ENCODE measurements around the gene FLOT1. TPM values are rescaled to one million over a fixed set of nuclear protein-coding genes. Genes with fewer than 3 reads are reported as not detected.

Gene FLOT1
- total RNA-seq, 2 experiments from 2014 or later, result 125 to 131 TPM

DNA sequence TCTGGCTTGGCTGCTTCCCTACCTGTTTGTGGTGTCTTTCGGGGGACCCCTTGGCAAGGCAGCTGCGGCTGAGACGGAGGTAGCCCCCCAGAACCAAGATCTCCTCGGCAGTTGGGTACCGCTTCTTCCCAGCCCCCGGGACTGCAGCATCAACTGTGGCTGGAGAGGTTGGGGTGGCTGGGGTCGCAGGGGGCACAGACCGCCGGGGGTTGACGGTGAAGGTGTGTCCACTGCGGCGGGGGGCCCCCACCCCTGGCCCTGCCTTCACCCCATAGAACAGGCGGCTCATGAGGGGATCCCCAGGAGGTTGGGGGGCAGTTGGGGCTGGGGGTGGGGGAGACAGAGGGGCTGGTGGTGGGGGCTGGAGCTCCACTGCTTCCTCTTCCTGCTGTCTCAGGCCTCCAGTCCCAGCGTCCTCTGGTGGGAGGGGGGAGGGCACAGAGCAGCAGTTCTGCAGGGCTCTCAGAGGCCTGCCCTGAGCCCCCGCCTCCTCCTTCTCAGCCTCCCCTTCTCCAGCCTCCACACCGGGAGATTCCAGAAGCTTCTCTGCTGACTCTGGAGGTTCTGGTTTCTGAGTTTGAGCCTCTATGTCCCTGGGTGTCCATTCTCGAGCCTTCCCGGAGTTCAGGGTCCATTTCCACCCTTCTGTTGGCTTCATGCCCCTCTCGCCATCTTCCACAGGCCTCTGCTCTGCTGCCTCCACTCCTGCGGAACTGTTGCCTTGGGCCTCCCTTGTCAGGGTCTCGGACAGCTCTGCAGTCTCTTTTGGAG, 57.9 kb downstream of the FLOT1 start:
- Mint-ChIP-seq H3K36me3 (ENCODE audit: low read depth) (peaks cover 81% of the 10 kb centered on the region), H3K4me3 (peak overlapping the region; percentile 93), H3K27ac (peak overlapping the region; percentile 95), H3K9me3 (no peaks in the 10 kb centered on the region), H3K27me3 (no peaks in the 10 kb centered on the region), H3K4me1 (peaks cover 32% of the 10 kb centered on the region)
- DNase-seq, result peak; percentile 76
- ChIA-PET POLR2A (interaction anchor here (1.1 to 8.5 kb wide), 10 partner anchors 12 to 175 kb away, joined by 3 to 561 read pairs (median 7); partner anchors contain the start of genes DHX16, MDC1, MRPS18B and TUBB), CTCF (interaction anchor here (0.6 to 15.7 kb wide), 3 partner anchors 15 to 44 kb away, joined by 3 to 626 read pairs (median 6); partner anchors contain the start of genes MDC1 and TUBB)

DNA sequence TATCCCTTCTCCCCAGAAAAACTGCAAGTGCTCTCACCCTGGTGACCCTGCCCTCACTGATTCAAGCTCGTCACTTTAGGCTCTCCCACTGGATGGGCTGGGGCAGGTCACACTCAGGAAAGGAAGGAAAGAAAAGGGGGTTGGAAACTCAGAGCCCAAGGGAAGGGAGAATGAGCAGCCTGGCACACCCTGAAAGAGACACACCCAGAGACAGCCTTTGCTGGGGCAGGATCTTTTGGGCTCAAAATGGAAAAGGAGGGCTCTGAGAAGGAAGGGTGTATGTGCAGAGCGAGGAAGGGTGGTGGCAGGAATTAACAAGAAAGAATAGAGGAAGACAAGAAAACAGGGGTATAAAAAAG, 58.5 kb downstream of the FLOT1 start:
- Mint-ChIP-seq H3K27me3 (no peaks in the 10 kb centered on the region), H3K36me3 (ENCODE audit: low read depth) (peaks cover 85% of the 10 kb centered on the region)
- DNase-seq, result no peak

DNA sequence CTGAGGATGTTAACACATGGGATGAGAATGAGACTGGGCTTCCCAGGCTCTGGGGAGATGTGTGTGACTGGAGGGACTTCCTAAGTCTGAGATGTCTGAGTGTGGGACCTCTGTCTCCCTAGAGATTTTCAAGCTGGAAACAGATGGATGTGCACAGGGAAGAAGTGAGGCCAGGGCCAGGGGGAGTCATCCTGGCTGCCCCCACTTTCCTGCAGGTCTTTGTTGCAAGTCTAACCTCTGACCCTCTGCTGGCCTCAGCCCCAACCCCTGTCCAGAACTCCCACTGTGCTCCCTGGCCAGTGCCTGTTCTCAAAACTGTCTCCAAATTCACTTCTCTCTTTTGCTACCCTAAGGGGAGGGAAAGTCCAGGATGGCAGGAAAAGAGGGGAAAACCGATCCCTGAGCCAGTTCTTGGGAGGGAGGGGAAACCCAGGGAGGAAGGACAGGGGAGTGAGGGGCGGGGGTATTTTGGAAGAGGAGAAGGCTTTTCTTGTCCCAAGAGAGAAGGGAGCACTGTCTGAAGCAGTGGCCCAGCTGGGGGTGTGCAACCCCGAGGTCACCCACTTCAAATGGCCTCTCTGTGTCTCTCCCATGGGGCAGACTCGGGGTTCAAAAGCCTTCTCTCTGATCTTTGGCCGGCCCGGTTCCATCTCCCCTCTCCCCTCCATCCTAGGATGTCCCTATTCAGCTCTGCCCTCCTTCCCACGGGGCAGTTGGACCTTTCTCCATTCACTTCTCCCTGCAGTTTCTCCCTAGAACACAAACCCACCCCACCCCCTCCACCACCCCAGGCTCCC, 59.1 kb downstream of the FLOT1 start:
- H3K9me3 Mint-ChIP-seq, result no peaks in the 10 kb centered on the region
- H3K4me1 Mint-ChIP-seq, result peaks cover 31% of the 10 kb centered on the region
- H3K4me3 Mint-ChIP-seq, result peak overlapping the region; percentile 93
- H3K27me3 Mint-ChIP-seq, result no peaks in the 10 kb centered on the region
- peak; percentile 26 for DNase-seq
- peak overlapping the region; percentile 95 for H3K27ac Mint-ChIP-seq
- ChIA-PET POLR2A (interaction anchor here (1.0 to 8.5 kb wide), 11 partner anchors 8 to 126 kb away, joined by 3 to 561 read pairs (median 17); partner anchors contain the start of genes DHX16, MDC1, MRPS18B and NRM), CTCF (interaction anchor here (0.5 to 15.7 kb wide), 3 partner anchors 11 to 1107 kb away, joined by 4 to 626 read pairs (median 15); partner anchors contain the start of genes DHX16, MDC1 and TUBB)
- peaks cover 86% of the 10 kb centered on the region for H3K36me3 Mint-ChIP-seq (ENCODE audit: low read depth)

More for the DNA sequence above, 58.5 kb downstream of the FLOT1 start:
- Mint-ChIP-seq H3K9me3 (no peaks in the 10 kb centered on the region), H3K4me3 (peak overlapping the region; percentile 93), H3K4me1 (peaks cover 31% of the 10 kb centered on the region), H3K27ac (peak overlapping the region; percentile 95)
- POLR2A ChIA-PET, result interaction anchor here (1.1 to 8.5 kb wide), 8 partner anchors 12 to 70 kb away, joined by 4 to 561 read pairs (median 17); partner anchors contain the start of genes DHX16, MDC1, MRPS18B and TUBB
- CTCF ChIA-PET, result interaction anchor here (0.5 to 15.7 kb wide), 3 partner anchors 15 to 1107 kb away, joined by 4 to 626 read pairs (median 6); partner anchors contain the start of genes MDC1 and TUBB

DNA sequence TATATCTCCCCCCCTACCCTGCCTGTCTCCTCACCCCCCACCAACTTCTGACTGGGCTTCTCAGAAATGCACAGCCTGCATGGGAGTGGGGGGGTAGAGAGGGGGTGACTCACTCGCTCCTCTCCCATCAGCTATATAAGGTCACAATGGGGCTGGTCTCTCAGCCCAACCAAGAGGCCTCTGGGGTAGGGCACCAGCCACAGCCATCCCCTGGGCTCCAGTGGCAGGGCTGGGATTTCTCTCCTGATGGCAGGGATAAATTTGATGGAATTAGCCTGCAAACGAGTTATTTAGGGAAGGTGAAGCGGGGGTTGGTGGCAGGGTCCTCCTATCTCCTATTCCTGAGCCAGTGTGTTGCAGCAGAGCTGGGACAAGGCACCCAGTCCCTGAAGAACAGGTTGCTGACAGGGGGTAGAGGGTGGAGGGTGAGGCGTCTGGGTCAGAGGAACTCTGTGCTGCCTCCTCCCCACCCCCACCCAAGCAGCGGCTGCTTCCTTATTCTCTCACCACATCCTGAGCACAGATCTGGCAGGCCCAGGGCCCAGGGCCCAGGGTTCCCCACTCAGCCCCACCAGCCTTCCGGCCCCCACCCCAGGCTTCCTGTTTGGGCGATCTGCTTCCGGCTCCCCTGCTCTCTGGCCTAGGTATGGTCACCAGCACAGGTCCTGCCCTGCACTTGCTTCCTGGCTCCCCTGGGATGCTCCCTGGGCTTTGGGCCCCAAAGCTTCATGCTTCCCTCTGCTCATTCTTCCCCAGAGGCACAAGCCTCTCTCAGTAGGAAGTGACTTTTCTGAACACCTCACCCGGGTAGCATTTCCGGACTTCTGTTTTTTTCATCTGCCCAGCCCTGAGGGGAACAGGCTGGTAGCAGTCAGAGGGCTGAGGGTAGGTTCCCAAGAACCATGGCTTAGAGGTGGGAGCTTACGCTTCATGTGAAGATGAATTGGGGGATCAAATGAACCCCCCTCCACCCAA, 60.1 kb downstream of the FLOT1 start:
- H3K27ac Mint-ChIP-seq, result peak overlapping the region; percentile 95
- H3K27me3 Mint-ChIP-seq, result no peaks in the 10 kb centered on the region
- ChIA-PET POLR2A (interaction anchor here (0.8 to 8.5 kb wide), 15 partner anchors 9 to 190 kb away, joined by 3 to 561 read pairs (median 5); partner anchors contain the start of genes DHX16, MDC1, MRPS18B and NRM), CTCF (interaction anchor here (0.7 to 15.7 kb wide), 7 partner anchors 10 to 232 kb away, joined by 3 to 626 read pairs (median 3); partner anchors contain the start of genes DHX16, MDC1, TUBB and VARS2)
- H3K9me3 Mint-ChIP-seq, result no peaks in the 10 kb centered on the region
- peak; percentile 94 for DNase-seq
- H3K4me1 Mint-ChIP-seq, result peaks cover 24% of the 10 kb centered on the region
- H3K36me3 Mint-ChIP-seq (ENCODE audit: low read depth), result peaks cover 83% of the 10 kb centered on the region
- peak overlapping the region; percentile 93 for H3K4me3 Mint-ChIP-seq

DNA sequence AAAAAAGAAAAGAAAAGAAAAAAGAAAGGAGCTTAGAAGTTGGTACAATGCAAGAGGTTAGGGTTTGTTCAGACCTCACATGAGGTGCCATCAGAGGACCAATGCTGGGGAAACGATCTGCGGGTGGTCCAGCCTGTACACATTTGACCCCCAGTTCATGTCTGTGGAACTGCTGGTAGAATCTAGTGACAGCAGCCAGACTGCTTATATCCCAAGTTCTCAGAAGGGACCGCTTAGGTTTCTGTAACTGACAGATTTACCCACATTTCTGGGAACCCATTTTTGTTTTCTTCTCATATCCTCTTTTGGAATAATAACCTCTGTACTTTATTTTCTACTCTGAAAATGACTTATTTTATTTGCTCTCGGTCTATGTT, 60.7 kb downstream of the FLOT1 start:
- POLR2A ChIA-PET, result interaction anchor here (0.8 to 8.5 kb wide), 13 partner anchors 10 to 149 kb away, joined by 3 to 561 read pairs (median 17); partner anchors contain the start of genes DHX16, MDC1, MRPS18B and NRM
- H3K36me3 Mint-ChIP-seq (ENCODE audit: low read depth), result peaks cover 89% of the 10 kb centered on the region
- H3K27ac Mint-ChIP-seq, result peak overlapping the region; percentile 95
- peak overlapping the region; percentile 93 for H3K4me3 Mint-ChIP-seq
- H3K9me3 Mint-ChIP-seq, result no peaks in the 10 kb centered on the region
- CTCF ChIA-PET, result interaction anchor here (0.7 to 15.7 kb wide), 7 partner anchors 9 to 233 kb away, joined by 3 to 626 read pairs (median 3); partner anchors contain the start of genes DHX16, MDC1, TUBB and VARS2
- no peaks in the 10 kb centered on the region for H3K27me3 Mint-ChIP-seq
- peaks cover 27% of the 10 kb centered on the region for H3K4me1 Mint-ChIP-seq
- DNase-seq, result peak; percentile 34

DNA sequence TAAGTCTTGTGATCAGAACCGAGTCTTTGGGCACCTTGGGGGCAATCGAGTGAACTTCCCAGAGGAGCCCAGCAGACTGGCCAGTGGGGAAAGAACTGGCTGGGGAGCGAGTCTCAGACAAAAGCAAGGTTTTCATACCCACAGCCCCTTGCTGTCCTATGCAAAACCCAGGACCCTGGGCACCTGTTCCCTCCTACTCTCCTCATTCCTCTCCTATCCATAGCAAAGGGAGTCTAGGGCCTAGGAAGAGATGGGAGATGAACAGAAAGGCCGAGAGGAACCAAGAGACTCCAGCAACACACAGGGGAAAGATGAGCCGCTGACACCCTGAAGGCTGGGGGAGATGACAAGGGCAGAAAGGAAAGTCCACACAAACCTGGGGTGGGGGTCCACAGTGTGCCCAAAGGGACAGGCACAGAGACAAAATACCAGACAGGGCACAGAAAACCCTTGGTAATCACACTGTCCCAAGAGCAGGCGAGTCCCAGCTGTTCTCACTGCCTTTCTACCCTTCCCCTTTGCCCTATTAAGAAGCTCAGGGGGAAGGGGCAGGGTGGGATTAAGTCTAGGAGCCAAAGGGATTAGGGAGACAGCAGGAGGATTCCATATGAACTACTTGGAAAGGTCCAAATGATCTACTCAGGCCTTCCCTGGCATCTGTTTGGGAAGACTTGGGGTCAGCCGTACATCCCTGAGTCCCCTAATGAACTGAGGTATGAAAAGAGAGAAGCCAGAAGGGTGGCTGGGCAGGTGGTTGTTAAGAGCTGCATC, 62.5 kb downstream of the FLOT1 start:
- H3K36me3 Mint-ChIP-seq (ENCODE audit: low read depth), result peaks cover 86% of the 10 kb centered on the region
- no peak for DNase-seq
- H3K27ac Mint-ChIP-seq, result peak overlapping the region; percentile 95
- no peaks in the 10 kb centered on the region for H3K9me3 Mint-ChIP-seq
- CTCF ChIA-PET, result interaction anchor here (0.5 to 15.7 kb wide), 18 partner anchors 7 to 471 kb away, joined by 3 to 626 read pairs (median 4); partner anchors contain the start of genes DHX16, MDC1, MRPS18B and NRM
- peak overlapping the region; percentile 93 for H3K4me3 Mint-ChIP-seq
- peaks cover 35% of the 10 kb centered on the region for H3K4me1 Mint-ChIP-seq
- H3K27me3 Mint-ChIP-seq, result no peaks in the 10 kb centered on the region
- POLR2A ChIA-PET, result interaction anchor here (0.8 to 8.5 kb wide), 10 partner anchors 8 to 189 kb away, joined by 3 to 561 read pairs (median 10); partner anchors contain the start of genes DHX16, MDC1, MRPS18B and NRM

DNA sequence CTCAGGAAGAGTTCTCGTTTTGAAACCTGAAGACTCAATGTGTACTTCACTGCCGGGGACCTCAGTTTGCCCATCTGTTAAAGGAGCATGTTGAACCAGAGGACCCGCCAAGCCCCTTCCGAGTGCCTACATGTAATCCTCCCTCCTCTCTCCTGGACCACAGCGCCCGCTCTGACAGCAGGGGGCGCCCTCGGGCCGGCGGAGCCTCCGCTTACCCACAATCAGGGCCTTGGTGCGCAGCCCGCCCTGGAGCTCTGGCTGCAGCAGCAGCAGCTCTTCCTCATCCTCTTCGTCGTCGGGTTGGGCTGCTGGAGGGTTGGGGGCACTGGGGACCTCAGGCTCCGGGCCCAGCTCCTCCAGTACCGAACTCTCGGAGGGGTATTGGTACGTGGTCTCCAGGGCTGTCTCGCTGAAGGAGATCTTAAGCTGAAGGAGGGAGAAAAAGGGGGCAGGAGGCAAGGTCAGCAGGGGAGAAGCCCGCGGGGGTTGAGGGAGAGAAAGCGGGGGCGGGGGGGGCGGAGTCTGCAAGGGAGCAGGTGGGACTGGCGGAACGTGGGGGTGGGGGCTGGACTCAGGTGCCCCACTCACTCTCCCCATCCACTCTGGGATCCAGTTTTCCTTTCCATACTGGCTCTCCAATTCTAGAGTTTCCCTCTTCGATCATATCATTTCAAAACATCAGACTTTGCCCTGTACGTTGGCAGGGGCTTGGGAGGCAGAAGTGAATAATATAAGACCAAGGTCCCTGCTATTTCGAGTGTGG, 63.3 kb downstream of the FLOT1 start:
- peak overlapping the region; percentile 93 for H3K4me3 Mint-ChIP-seq
- H3K9me3 Mint-ChIP-seq, result no peaks in the 10 kb centered on the region
- peak; percentile 93 for DNase-seq
- H3K4me1 Mint-ChIP-seq, result peaks cover 35% of the 10 kb centered on the region
- peak overlapping the region; percentile 95 for H3K27ac Mint-ChIP-seq
- peaks cover 79% of the 10 kb centered on the region for H3K36me3 Mint-ChIP-seq (ENCODE audit: low read depth)
- CTCF ChIA-PET, result interaction anchor here (0.5 to 15.7 kb wide), 23 partner anchors 10 to 939 kb away, joined by 3 to 626 read pairs (median 4); partner anchors contain the start of genes MDC1, MRPS18B, NRM and PPP1R10
- POLR2A ChIA-PET, result interaction anchor here (0.7 to 8.5 kb wide), 14 partner anchors 9 to 188 kb away, joined by 3 to 561 read pairs (median 5); partner anchors contain the start of genes ATAT1, FLOT1, MDC1 and MRPS18B
- no peaks in the 10 kb centered on the region for H3K27me3 Mint-ChIP-seq

Other genes with a start within 250 kb of the FLOT1 start
- gene GNL1, start 186.2 kb downstream of the FLOT1 start, total RNA-seq, result 10 to 100 TPM; 62.1 to 70.8 TPM
- 10 to 100 TPM; 15.3 TPM for gene PRR3, start 185.4 kb downstream of the FLOT1 start, total RNA-seq
- 10 to 100 TPM; 64.3 to 65.2 TPM for gene ABCF1, start 171.2 kb downstream of the FLOT1 start, total RNA-seq
- 100 to 1,000 TPM in 1 of 2 experiments, 10 to 100 TPM in 1; 96.1 to 103 TPM for gene PPP1R10, start 125.4 kb downstream of the FLOT1 start, total RNA-seq
- gene MRPS18B, start 124.8 kb downstream of the FLOT1 start, total RNA-seq, result 10 to 100 TPM; 42.4 to 42.8 TPM
- gene ATAT1, start 115.8 kb downstream of the FLOT1 start, total RNA-seq, result 1 to 10 TPM; 6.3 to 8.0 TPM
- 10 to 100 TPM; 21.7 to 24.4 TPM for gene C6orf136, start 95.6 kb downstream of the FLOT1 start, total RNA-seq
- 10 to 100 TPM; 35.6 to 37.6 TPM for gene DHX16, start 69.7 kb downstream of the FLOT1 start, total RNA-seq
- 100 to 1,000 TPM; 269 to 283 TPM for gene PPP1R18, start 56.0 kb downstream of the FLOT1 start, total RNA-seq
- gene NRM, start 51.7 kb downstream of the FLOT1 start, total RNA-seq, result 10 to 100 TPM; 40.5 to 41.1 TPM
- gene MDC1, start 25.4 kb downstream of the FLOT1 start, total RNA-seq, result 10 to 100 TPM; 49.7 to 54.6 TPM
- 1,000 to 10,000 TPM; 1,162 to 1,172 TPM for gene TUBB, start 22.3 kb downstream of the FLOT1 start, total RNA-seq
- gene IER3, start 1.9 kb upstream of the FLOT1 start, total RNA-seq, result 10 to 100 TPM; 11.2 to 13.1 TPM
- gene DDR1, start 141.8 kb upstream of the FLOT1 start, total RNA-seq, result 1 to 10 TPM; 1.8 to 3.2 TPM
- 10 to 100 TPM; 25.6 to 26.4 TPM for gene GTF2H4, start 165.5 kb upstream of the FLOT1 start, total RNA-seq
- 10 to 100 TPM; 33.6 to 37.0 TPM for gene VARS2, start 171.6 kb upstream of the FLOT1 start, total RNA-seq
- gene SFTA2, start 189.5 kb upstream of the FLOT1 start, total RNA-seq, result not detected
- not detected for gene MUCL3, start 198.3 kb upstream of the FLOT1 start, total RNA-seq
- not detected for gene MUC21, start 241.0 kb upstream of the FLOT1 start, total RNA-seq